NCI-H2029 (cell line): Measurements from ENCODE around the gene FGF1.

Source experiments
- DNase-seq: peaks from one replicate; lab custom pipeline; 2025; lab: John Stamatoyannopoulos, UW

Gene FGF1

GRCh38 chr5:142685418-142686209 is at the start of gene FGF1:
FGF1 (minus strand) TSS chr5:142686090; CDS start chr5:142614127, 71,963 bp downstream.
- no peak for DNase-seq

GRCh38 chr5:142727735-142728047 is 41.8 kb upstream of the FGF1 start:
- DNase-seq, result no peak

- DNase-seq, result no peak
Measured at GRCh38 chr5:142726188-142726731, 40.4 kb upstream of the FGF1 start.

- DNase-seq, result no peak
Measured at GRCh38 chr5:142725231-142726187, 39.6 kb upstream of the FGF1 start.

GRCh38 chr5:142724821-142725220 is 38.9 kb upstream of the FGF1 start:
- DNase-seq, result no peak

- DNase-seq, result no peak
Measured at GRCh38 chr5:142722896-142723295, 37.0 kb upstream of the FGF1 start.

GRCh38 chr5:142722146-142722545 is 36.3 kb upstream of the FGF1 start:
- no peak for DNase-seq

GRCh38 chr5:142720641-142721271 is 34.9 kb upstream of the FGF1 start:
- peak; percentile 92 for DNase-seq

GRCh38 chr5:142719836-142720370 is 34.0 kb upstream of the FGF1 start:
- DNase-seq, result no peak

- peak; percentile 54 for DNase-seq
Measured at GRCh38 chr5:142717582-142718215, 31.8 kb upstream of the FGF1 start.

- DNase-seq, result no peak
Measured at GRCh38 chr5:142716963-142717362, 31.1 kb upstream of the FGF1 start.

- no peak for DNase-seq
Measured at GRCh38 chr5:142715291-142715690, 29.4 kb upstream of the FGF1 start.

- peak; percentile 81 for DNase-seq
Measured at GRCh38 chr5:142713121-142713706, 27.3 kb upstream of the FGF1 start.

GRCh38 chr5:142703153-142703552 is 17.3 kb upstream of the FGF1 start:
- no peak for DNase-seq

- DNase-seq, result no peak
Measured at GRCh38 chr5:142701673-142702311, 15.9 kb upstream of the FGF1 start.

GRCh38 chr5:142700566-142700965 is 14.7 kb upstream of the FGF1 start:
- no peak for DNase-seq

GRCh38 chr5:142699184-142699720 is 13.4 kb upstream of the FGF1 start:
- DNase-seq, result peak; percentile 84

- peak; percentile 47 for DNase-seq
Measured at GRCh38 chr5:142698447-142699183, 12.7 kb upstream of the FGF1 start.
